Neutrophil (primary cell): ENCODE data around the gene FAM184A.

Experiments used
- H3K27ac ChIP-seq: fragments of 200-600 bp; sonication (generic); 2 replicates; pipeline ENCODE4 v1.5.1; 2016; ENCODE audit warnings: mild to moderate bottlenecking, moderate library complexity
- H3K27me3 ChIP-seq: fragments of 200-600 bp; sonication (generic); 2 replicates; pipeline ENCODE4 v1.6.0; 2016; ENCODE audit warnings: mild to moderate bottlenecking
- H3K36me3 ChIP-seq: fragments of 200-600 bp; sonication (generic); 2 replicates; pipeline ENCODE4 v1.5.1; 2017
- H3K4me1 ChIP-seq, 2 experiments: fragments of 200-600 bp in 1 of 2; sonication (generic) in 1 of 2; 1 replicate in 1 of 2; 2 replicates in 1 of 2; pipeline versions ENCODE4 v1.5.1 to v1.6.1; 2013 to 2016; ENCODE audit warnings: low read depth in 1 of 2, low read length in 1 of 2, mild to moderate bottlenecking in 1 of 2, moderate library complexity in 1 of 2; ENCODE audit not compliant: control insufficient read depth in 1 of 2, insufficient read depth in 1 of 2
- H3K4me3 ChIP-seq, 2 experiments: fragments of 200-600 bp in 1 of 2; sonication (generic) in 1 of 2; 1 replicate in 1 of 2; 2 replicates in 1 of 2; pipeline ENCODE4 v1.5.1; 2013 to 2016; ENCODE audit warnings: low read depth in 1 of 2, low read length in 1 of 2, mild to moderate bottlenecking in 1 of 2, moderate library complexity in 1 of 2
- H3K9me3 ChIP-seq: fragments of 200-600 bp; sonication (generic); 2 replicates; pipeline ENCODE4 v1.5.1; 2016
- CTCF ChIP-seq: fragments of 200-600 bp; sonication (generic); IDR thresholded peaks from 2 replicates; pipeline ENCODE4 v1.5.1; 2016; ENCODE audit warnings: antibody characterized with exemption

Gene FAM184A

GRCh38 chr6:119076576-119077390 lies 1.7 kb downstream of the FAM184A start:
- TF ChIP-seq CTCF: no peak
- Histone ChIP-seq H3K27ac (no peak overlapping the region), H3K9me3 (peaks cover 6% of the 10 kb centered on the region), H3K27me3 (peaks cover 93% of the 10 kb centered on the region), H3K4me1 (peaks cover 10 to 17% of the 10 kb centered on the region in 2 experiments), H3K4me3 (no peak overlapping the region), H3K36me3 (no peaks in the 10 kb centered on the region)

GRCh38 chr6:119076173-119076572 lies 2.3 kb downstream of the FAM184A start:
- Histone ChIP-seq H3K27ac (no peak overlapping the region), H3K4me3 (no peak overlapping the region), H3K36me3 (no peaks in the 10 kb centered on the region), H3K27me3 (peaks cover 87% of the 10 kb centered on the region), H3K4me1 (peaks cover 10 to 17% of the 10 kb centered on the region in 2 experiments), H3K9me3 (peaks cover 6% of the 10 kb centered on the region)
- TF ChIP-seq CTCF: no peak

GRCh38 chr6:119075200-119075981 lies 3.1 kb downstream of the FAM184A start:
- Histone ChIP-seq H3K4me1 (peaks cover 10 to 17% of the 10 kb centered on the region in 2 experiments), H3K36me3 (no peaks in the 10 kb centered on the region), H3K27ac (no peak overlapping the region), H3K4me3 (no peak overlapping the region), H3K9me3 (peaks cover 6% of the 10 kb centered on the region), H3K27me3 (peaks cover 79% of the 10 kb centered on the region)
- TF ChIP-seq CTCF: no peak

- H3K36me3 ChIP-seq: no peaks in the 10 kb centered on the region
- no peak overlapping the region for H3K4me3 ChIP-seq
- peaks cover 8 to 11% of the 10 kb centered on the region in 2 experiments for H3K4me1 ChIP-seq
- no peak overlapping the region for H3K27ac ChIP-seq
- TF ChIP-seq CTCF: no peak
- peaks cover 60% of the 10 kb centered on the region for H3K27me3 ChIP-seq
- H3K9me3 ChIP-seq: peaks cover 6% of the 10 kb centered on the region
Observed at GRCh38 chr6:119073307-119074051, 5.0 kb downstream of the FAM184A start.

GRCh38 chr6:119071576-119071975 lies 6.9 kb downstream of the FAM184A start:
- H3K4me1 ChIP-seq: no peaks in the 10 kb centered on the region
- no peak overlapping the region for H3K4me3 ChIP-seq
- H3K27me3 ChIP-seq: peaks cover 41% of the 10 kb centered on the region
- no peaks in the 10 kb centered on the region for H3K9me3 ChIP-seq
- H3K36me3 ChIP-seq: no peaks in the 10 kb centered on the region
- H3K27ac ChIP-seq: no peak overlapping the region
- no peak for TF ChIP-seq CTCF
